ENCODE results near the gene OR6M1.

Gene OR6M1

GRCh38 chr11:123775715-123776549, 30.2 kb downstream of the OR6M1 start:
- DNase-seq (ENCODE audit: low spot score): no peak

- DNase-seq (ENCODE audit: low spot score): no peak
Observed at GRCh38 chr11:123775289-123775688, 30.9 kb downstream of the OR6M1 start.

GRCh38 chr11:123773959-123774358, 32.2 kb downstream of the OR6M1 start:
- no peak for DNase-seq (ENCODE audit: low spot score)

GRCh38 chr11:123773026-123773425, 33.1 kb downstream of the OR6M1 start:
- no peak for DNase-seq (ENCODE audit: low spot score)

- DNase-seq (ENCODE audit: low spot score): no peak
Observed at GRCh38 chr11:123771664-123772063, 34.5 kb downstream of the OR6M1 start.

GRCh38 chr11:123770712-123771111, 35.4 kb downstream of the OR6M1 start:
- DNase-seq (ENCODE audit: low spot score): no peak

- no peak for DNase-seq (ENCODE audit: low spot score)
Observed at GRCh38 chr11:123765601-123766000, 40.5 kb downstream of the OR6M1 start.

GRCh38 chr11:123762422-123762821, 43.7 kb downstream of the OR6M1 start:
- DNase-seq (ENCODE audit: low spot score): no peak

GRCh38 chr11:123760894-123761293, 45.3 kb downstream of the OR6M1 start:
- no peak for DNase-seq (ENCODE audit: low spot score)

- no peak for DNase-seq (ENCODE audit: low spot score)
Observed at GRCh38 chr11:123757976-123758375, 48.2 kb downstream of the OR6M1 start.

GRCh38 chr11:123755813-123756212, 50.3 kb downstream of the OR6M1 start:
- DNase-seq (ENCODE audit: low spot score): no peak

Data from AG08396 (cell line).